Measurements from ENCODE around the gene MMEL1. TPM values are rescaled to one million over a fixed set of nuclear protein-coding genes. Genes with fewer than 3 reads are reported as not detected.

The MMEL1 gene
- total RNA-seq, 1 donor from 2014 or later: 2.0 TPM

- intact Hi-C loops (cut with micrococcal nuclease): no loop called here
Measured at GRCh38 chr1:2591581-2592261, 41.1 kb downstream of the MMEL1 start.

- intact Hi-C loops (cut with micrococcal nuclease): no loop called here
Measured at GRCh38 chr1:2591233-2591580, 41.6 kb downstream of the MMEL1 start.

- intact Hi-C loops (cut with micrococcal nuclease): no loop called here
Measured at GRCh38 chr1:2590233-2591141, 42.3 kb downstream of the MMEL1 start.

- intact Hi-C loops (cut with micrococcal nuclease): loop anchor here (5.0 kb wide), 1 partner anchor 1038 kb away; the partner anchor contains the start of gene TPRG1L
Measured at GRCh38 chr1:2589431-2590232, 43.2 kb downstream of the MMEL1 start.

GRCh38 chr1:2588661-2589430 is 44.0 kb downstream of the MMEL1 start:
- intact Hi-C loops (cut with micrococcal nuclease): loop anchor here (5.0 kb wide), 1 partner anchor 1038 kb away; the partner anchor contains the start of gene TPRG1L

- intact Hi-C loops (cut with micrococcal nuclease): loop anchor here (2.0 to 5.0 kb wide), 2 partner anchors 1039 to 1313 kb away; partner anchors contain the start of genes C1orf174 and TPRG1L
Measured at GRCh38 chr1:2587860-2588571, 44.8 kb downstream of the MMEL1 start.

GRCh38 chr1:2587071-2587859 is 45.6 kb downstream of the MMEL1 start:
- intact Hi-C loops (cut with micrococcal nuclease): loop anchor here (2.0 to 5.0 kb wide), 2 partner anchors 1040 to 1314 kb away; partner anchors contain the start of genes C1orf174 and TPRG1L

DNA sequence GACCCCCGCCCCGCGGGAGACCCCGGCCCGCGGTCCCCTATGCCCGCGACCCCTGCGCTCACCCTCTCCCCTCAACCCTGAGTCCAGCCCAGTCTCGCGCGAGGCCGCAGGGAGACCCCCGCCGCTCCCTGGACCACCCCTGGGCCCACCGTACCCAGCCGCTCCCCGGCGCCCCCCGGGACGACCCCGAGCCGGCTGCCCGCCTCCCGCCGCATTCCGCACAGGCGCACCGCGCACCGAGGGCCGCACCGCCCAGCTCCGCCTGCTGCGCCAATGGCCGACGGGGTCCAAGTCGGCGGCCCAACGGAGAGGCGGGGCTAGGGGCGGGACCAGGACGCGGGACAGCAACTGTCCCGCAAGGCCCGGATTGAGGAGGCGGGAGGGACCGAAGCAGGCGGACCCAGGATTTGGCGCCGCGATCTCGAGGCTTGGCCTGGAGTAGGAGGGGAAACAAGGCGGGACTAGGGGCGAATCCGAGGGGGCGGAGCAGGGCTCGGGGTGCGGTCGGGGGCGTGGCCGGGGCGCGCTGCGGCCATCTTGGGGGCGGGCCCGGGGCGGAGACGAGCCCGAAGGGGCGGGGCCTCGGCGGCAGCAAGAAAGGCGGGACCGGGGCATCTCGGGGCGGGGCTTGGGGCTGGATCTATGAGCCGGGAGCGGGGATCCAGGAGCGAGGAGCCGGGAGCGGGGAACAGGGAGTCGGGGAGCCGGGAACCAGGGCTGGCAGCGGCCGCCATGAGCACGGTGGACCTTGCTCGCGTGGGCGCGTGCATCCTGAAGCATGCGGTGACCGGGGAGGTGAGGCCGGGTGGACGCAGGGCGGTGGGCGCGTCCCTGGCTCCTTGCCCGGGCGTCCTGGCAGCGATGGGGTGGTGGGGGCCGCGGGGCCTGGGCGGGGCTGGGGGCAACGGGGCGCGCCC is 46.4 kb downstream of the MMEL1 start, which contains the start of gene PRXL2B:
TSS of gene PRXL2B (plus strand) at position 624 of the 917 bp plus-strand sequence. CDS start at position 733, 109 bp downstream.
- intact Hi-C loops (cut with micrococcal nuclease): loop anchor here (1.0 to 5.0 kb wide), 10 partner anchors 8 to 1314 kb away; partner anchors contain the start of genes C1orf174, PANK4, PEX10 and TMEM52

GRCh38 chr1:2585318-2586092 is 47.3 kb downstream of the MMEL1 start:
- intact Hi-C loops (cut with micrococcal nuclease): loop anchor here (1.0 to 5.0 kb wide), 13 partner anchors 7 to 1315 kb away; partner anchors contain the start of genes C1orf174, MORN1, PANK4 and PEX10

- intact Hi-C loops (cut with micrococcal nuclease): loop anchor here (1.0 to 5.0 kb wide), 4 partner anchors 29 to 1042 kb away; partner anchors contain the start of genes MORN1, RER1, TNFRSF14 and TPRG1L
Measured at GRCh38 chr1:2584686-2585317, 48.0 kb downstream of the MMEL1 start.

DNA sequence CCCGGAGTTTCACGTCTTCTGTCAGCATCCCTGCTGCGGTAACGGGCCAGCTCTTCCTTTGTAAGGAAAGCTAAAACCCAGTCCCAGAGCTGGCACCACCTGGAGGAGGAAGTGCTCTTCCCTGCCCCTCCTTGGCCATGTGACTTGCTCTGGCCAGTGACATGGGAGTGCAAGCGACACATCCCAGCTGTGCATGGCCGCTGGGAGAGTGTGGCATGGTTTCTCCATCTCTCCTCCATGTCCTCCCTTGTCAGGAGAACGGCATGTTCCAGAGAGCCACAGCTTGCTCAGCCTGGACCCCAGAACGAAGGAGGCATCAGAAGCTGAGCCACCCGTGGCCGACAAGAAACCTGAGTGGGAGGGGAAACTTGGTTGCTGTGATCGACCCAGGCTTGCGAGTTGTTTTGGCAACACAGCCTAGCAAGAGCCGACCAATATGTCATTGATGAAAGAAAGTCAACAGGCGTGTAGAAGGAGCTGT is 48.9 kb downstream of the MMEL1 start:
- intact Hi-C loops (cut with micrococcal nuclease): no loop called here

- intact Hi-C loops (cut with micrococcal nuclease): no loop called here
Measured at GRCh38 chr1:2583331-2583791, 49.5 kb downstream of the MMEL1 start.

- intact Hi-C loops (cut with micrococcal nuclease): no loop called here
Measured at GRCh38 chr1:2582391-2582790, 50.4 kb downstream of the MMEL1 start.

DNA sequence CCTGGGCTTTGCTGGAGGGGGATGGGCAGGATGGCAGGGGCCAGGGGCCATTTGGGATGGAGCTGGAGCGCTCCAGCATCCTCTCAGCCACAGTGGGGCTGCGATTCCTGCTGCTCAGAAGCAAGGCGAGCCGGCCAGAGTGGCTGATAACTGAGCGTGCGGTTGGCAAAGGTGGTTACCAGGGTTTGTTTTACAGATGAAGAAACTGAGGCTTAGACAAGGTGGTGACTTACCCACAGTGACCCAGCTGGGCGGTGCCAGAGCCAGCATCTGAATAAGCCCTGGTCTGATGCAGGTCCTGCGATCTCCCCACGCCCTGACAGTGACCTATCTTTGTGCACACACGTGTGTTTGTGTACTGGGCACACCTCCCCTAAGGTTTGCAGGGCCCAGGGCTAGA is 52.1 kb downstream of the MMEL1 start:
- intact Hi-C loops (cut with micrococcal nuclease): no loop called here

DNA sequence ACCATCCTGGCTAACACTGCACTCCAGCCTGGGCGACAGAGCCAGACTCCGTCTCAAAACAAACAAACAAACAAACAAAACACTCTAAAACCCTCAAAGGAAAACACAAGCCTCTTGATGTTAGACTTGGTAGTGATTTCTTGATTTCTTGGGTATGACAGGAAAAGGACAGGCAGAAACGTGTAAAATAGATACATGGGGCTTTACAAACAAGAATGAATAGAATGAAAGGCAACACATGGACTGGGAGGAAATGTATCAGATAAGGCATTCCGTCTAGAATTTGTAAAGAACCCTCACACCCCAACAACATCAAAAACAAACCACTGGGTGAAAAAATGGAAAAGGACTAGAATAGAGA is 54.1 kb downstream of the MMEL1 start:
- intact Hi-C loops (cut with micrococcal nuclease): loop anchor here (1.0 kb wide), 3 partner anchors 8 to 52 kb away; partner anchors contain the start of genes PANK4, PRXL2B and TNFRSF14

DNA sequence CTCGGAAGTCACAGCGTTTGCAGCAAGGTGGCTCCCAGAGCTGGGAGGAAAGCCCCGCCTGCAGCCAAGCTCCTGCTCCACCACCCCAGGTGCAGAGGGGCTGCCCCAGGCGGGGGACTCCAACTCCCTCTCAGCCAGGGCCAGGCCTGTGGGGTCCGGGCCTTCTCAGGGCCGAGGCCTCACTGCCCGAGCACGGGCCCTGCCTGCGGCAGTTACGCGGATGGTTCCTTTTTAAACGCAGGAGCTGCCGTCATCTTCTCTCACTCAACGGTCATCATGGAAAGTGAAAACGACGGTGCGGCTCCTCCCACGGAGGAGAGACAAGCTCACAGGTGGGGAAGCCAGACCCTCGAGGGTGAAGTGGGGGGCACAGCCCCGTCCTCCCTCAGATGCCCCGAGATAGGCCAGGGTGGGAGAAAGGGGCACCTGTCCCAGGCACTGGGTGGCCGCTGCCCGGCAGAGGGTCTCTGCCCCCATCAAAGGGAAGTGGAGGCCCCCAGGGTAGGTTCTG is 55.2 kb downstream of the MMEL1 start:
- intact Hi-C loops (cut with micrococcal nuclease): loop anchor here (1.0 kb wide), 3 partner anchors 9 to 51 kb away; partner anchors contain the start of genes PANK4, PRXL2B and TNFRSF14
